SHP77 treated with DMSO at 0.1 percent for 48 hours (cell line): Measurements from ENCODE around the gene TMEM39B.
"Not testable (repeated sequence)": the region's sequence is repeated elsewhere in the genome, so short reads cannot be mapped to it uniquely, and the experiment has no call there.

Experiments
- DNase-seq: peaks from one replicate; lab custom pipeline; 2025; lab: John Stamatoyannopoulos, UW

The TMEM39B gene

DNA sequence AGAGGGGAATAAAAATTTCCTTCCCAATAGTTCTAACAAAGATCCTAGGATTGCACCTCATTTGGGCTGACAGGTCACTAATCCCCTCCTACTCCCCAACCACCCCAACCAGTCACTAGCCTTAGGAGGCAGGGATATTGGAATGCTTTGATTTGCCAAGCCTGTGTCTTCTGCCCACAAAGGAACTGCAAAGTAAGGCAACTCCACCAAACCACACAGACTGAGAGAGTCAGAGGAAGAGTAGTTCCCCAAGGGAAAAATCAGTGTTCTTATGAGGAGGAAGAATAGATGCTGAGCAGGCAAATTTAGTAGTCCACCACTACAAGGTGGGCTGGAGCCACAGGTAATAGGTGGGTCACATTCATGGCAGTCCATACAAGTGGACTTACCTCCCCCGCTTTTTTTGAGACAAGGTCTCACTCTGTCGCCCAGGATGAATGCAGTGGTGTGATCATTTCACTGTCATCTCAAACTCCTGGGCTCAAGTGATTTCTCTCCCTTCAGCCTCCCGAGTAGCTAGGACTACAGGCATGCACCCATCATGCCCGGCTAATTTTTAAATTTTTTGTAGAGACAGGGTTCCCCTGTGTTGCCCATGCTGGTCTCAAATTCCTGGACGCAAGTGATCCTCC lies 3.7 kb upstream of the TMEM39B start:
- no peak for DNase-seq

DNA sequence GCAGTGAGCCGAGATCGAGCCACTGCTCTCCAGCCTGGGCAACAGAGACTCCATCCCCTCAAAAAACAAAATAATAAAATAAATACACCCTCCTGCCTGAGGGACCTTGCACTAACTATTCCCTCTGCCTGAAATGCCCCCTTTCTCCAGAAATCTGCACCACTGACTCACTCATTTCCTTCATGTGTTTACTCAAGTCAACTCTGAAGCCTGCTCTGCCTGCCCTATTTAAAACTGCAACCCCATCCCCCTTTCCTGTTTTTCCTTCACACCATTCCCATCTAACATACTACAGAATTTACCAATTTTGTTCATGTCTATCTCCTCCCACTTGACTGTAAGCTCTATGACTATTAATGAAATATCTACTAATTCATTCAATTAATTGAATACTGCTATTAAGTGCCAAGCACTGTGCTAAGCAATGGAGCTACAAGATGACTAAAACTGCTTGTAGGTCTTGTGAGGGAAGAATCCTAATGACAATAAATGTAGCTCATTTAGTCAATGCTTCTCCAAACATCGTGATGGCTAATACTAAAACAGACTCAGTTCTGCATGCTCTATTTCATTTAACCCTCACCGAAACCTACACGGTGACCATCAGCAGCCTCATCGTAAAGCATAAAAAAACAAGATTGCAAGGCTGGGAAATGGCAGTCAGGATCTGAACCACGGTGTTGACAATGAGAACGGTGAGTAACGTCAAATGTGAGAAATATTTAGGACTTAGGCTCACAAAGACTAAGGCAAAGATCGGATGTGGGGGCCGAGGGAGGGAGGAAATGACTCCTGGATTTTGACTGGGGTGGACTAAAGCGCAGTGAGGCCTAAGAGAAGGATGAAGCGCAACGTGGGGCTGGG lies 749 bp upstream of the TMEM39B start:
- no peak for DNase-seq

DNA sequence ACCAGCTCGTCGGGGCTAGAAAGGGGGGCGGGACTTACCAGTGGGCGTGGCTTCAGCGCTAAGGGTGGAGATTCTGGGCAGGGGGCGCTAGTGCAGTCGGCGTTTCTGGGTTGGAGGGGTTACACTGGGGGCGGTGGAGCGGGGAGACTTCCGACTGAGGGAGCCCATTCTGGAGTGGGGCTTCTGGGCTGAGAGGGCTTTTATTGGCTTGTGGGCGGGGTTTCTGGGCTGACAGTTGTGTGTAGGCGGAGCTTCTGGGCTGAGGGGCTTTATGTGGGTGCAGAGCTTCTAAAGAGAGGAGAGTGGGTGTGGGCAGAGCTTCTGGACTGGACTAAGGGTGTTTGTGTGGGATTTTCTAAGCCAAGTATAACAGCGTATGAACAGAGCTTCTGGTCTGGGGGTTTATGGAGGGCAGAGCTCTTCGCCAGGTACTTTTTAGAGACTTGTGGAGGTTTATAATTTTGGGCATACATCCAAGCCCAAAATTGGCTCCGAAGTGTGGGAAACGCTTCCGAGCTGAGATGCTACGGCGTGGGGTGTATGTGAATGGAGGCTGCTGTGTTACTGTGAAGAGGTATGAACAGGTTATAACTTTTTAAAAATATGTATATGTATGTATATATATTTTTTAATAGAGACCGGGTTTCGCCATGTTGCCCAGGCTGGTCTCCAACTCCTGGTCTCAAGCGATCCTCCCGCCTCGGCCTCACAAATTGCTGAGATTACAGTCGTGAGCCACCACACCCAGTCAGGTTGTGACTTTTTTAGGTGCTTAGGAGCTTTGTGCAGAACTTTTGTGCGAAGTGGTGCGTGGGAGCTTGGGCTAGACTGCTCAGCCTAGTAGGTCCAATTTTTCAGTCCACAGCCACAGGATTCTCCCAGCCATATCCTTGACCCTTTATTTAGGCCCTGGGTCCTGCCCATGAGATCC lies 825 bp downstream of the TMEM39B start:
- peak; percentile 87 for DNase-seq

DNA sequence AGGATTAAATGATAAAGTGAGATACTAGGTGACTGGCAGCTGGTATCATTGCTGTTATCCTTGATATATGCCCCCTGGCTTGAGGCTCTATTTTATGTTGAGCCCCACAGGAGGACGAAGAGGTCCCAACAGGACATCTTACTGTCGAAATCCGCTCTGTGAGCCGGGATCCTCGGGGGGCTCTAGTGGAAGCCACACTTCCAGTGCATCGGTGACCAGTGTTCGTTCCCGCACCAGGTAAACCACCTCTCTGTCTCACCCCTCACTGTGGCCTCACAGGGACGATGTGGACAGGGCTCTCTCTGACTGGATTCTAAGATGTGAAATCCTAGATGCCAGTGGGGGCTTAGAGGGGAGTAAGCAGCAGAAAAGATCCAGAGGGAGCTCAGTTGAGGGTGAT lies 2.1 kb downstream of the TMEM39B start:
- DNase-seq, result no peak

DNA sequence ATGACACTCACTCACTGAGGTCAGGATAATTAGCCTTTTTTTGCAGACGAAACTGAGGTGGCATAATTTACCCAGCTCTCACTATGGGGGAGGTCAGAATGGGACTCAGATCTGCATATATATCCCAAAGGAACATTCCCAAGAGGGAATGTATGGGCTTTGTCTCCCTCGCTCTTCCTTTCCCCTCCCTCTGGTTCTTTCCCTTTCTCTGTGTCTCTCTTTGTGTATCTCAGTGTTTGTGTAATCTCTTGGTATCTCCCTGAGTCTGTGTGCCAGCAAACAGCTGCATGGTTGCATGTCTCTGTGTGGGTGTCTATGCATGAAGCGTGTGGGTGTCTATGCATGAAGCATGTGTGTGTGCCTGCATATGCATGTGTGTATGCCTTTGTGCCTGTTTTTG lies 4.7 kb downstream of the TMEM39B start:
- DNase-seq, result no peak

DNA sequence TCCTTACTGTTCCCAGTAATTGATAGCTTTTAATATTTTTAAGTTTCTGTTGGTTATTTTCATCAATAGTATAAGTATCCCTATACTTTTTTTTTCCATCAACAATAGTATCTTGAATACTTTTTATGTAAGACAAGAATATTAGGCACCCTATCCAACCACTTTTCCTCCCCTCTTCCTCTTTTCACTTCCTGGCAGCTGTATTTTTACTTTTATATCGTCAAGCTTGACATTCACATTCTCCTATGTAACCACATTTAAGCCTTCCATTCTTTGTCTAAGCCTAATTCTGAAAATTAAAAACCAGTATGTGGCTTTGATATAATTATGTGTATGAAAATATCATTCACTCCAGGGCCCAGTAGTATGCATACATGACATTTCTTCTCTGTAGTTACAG lies 9.3 kb downstream of the TMEM39B start:
- no peak for DNase-seq

DNA sequence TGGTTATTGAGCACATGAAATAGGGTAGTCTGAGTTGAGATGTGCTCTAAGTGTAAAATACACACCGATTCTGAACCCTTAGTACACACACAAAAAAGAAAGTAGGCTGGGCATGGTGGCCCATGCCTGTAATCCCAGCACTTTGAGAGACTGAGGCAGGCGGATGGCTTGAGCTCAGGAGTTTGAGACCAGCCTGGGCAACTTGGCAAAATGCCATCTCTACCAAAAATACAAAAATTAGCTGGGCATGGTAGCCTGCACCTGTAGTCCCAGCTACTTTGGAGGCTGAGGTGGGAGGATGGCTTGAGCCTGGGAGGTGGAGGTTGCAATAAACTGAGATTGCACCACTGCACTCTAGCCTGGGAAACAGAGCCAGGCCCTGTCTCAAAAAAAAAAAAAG lies 13.6 kb downstream of the TMEM39B start:
- not testable (repeated sequence) for DNase-seq

DNA sequence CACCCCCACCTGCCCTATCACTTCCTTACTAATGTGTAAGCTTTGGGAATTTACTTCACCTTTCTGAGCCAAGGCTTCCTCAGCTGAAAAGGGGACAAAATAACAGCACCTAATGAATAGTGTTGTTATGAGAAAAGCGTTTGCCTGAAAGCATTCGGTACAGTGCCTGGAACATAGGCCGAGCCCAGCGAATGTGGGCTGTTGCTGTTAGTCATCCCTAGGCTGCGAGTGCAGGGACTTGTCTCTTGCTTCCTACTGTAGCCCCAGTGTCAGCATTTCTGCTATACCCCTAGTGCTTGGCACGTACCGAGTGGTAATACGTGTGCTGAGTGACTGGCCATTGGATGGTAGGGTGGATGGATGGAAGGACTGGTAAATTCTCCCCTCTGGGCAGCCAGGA lies 18.4 kb downstream of the TMEM39B start:
- DNase-seq, result no peak

DNA sequence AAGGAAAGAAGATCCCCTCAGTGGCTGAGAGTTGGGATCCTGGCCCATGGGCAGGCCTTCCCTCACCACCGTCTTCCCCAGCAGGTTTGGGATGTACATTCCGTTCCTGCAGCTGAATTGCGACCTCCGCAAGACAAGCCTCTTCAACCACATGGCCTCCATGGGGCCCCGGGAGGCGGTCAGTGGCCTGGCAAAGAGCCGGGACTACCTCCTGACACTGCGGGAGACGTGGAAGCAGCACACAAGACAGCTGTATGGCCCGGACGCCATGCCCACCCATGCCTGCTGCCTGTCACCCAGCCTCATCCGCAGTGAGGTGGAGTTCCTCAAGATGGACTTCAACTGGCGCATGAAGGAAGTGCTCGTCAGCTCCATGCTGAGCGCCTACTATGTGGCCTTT lies 18.9 kb downstream of the TMEM39B start:
- no peak for DNase-seq

DNA sequence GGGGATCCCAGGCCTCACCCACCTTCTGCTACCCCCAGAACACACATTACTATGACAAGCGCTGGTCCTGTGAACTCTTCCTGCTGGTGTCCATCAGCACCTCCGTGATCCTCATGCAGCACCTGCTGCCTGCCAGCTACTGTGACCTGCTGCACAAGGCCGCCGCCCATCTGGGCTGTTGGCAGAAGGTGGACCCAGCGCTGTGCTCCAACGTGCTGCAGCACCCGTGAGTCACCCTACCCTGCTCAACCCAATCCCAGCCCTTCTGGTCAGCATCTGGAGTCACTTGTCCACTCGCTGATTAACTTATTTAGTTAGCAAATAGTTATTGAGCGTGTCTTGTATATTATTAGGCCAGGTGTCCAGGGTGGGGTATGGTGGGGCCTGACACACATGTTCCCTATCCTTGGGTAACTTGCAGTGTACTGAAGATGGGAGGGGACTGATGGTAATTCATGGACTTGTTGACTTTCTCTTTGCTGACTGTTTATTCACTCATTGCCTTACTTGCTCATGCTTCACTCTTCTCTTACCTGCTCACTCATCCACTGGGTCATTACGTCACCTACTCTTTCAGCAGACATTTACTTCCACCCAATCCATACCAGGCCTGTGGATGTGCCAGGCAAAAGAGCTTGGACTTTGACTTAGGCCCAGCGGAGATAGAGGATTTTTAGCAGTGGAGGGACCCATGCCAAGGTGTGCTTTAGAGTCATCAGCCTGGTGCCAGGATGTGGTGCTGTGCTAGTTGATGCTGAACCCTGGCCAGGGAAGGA lies 22.2 kb downstream of the TMEM39B start:
- no peak for DNase-seq

DNA sequence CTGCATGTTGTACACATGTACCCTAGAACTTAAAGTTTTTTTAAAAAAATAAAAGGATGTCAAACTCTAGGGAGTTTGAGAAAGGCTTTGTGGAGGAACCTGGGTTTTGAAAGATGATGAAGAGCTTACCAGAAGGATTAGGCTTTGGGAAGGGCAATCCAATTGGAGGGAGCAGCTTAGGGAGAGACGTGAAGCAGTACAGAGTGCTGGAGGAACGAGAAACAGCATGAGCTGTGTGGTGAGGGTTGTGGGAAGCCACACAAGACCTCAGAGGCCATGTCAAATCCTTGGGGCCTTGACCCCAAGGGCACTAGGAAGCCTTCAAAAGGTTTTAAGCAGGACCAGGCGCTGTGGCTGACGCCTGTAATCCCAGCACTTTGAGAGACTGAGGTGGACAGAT lies 26.7 kb downstream of the TMEM39B start:
- DNase-seq, result no peak

DNA sequence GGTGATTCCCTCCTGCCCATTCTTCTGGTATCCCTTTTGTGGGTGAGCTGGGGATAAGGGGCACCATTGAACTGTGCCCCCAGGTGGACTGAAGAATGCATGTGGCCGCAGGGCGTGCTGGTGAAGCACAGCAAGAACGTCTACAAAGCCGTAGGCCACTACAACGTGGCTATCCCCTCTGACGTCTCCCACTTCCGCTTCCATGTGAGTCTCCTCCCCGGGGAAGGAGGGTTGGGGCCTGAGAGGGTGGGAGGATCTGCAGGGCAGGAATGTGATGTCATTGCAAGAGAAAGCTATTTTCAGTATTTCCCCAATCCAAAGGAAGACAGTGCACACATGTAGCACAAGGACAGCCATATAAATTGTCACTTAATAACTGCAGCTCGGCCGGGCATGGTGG lies 27.6 kb downstream of the TMEM39B start:
- no peak for DNase-seq

DNA sequence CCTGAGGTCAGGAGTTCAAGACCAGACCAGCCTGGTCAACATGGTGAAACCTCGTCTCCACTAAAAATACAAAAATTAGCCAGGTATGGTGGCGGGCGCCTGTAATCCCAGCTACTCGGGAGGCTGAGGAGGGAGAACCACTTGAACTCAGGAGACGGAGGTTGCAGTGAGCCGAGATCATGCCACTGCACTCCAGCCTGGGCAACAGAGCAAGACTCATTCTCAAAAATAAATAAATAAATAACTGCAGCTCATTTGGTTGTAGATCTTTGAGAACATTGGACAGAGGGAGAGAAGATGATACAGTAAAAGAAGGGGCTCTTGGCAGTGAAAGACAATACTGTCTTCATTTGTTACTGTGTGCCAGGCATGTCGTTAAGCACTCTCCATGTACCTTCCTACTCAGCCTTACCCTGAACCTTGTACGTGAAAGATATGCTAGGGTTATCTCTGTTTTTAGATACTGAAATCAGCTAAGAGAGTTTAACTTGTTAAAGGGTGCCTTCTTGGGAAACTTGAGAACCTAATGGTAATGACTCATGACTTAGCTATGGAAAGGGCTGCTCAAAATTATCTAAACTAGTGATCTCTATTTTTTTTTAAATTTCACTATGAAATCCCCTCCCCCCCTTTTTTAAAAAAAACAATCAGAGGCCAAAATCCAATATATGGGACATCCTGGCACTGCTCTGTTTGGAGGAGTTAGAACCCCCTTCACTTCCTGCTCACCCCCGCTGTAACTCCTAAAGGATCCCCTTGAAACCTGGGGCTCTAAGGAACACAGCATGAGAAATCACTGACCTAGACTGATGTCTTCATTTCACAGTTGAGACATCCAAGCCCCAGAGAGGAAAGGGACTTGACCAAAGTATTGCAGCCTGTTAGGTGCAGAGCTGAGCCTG lies 28.3 kb downstream of the TMEM39B start:
- DNase-seq, result no peak

DNA sequence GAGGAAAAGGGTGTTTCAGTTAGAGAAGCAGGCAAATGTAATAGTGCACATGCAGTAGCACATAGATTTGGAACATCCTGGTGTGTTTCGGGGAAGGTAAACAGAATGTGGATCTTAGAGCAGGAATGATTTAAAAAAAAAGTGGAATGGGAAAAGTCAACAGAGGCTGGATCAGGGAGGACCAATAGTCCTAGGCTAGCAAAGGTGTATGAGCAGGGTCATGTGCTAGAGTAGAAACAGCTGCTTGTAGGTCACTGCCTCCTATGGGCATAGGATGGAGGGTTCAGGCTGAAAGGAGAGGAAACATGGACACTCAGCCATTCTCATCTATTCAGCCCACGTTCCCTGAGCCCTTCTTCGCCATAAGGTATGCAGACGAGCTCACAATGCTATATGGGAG lies 31.4 kb downstream of the TMEM39B start:
- DNase-seq, result no peak

DNA sequence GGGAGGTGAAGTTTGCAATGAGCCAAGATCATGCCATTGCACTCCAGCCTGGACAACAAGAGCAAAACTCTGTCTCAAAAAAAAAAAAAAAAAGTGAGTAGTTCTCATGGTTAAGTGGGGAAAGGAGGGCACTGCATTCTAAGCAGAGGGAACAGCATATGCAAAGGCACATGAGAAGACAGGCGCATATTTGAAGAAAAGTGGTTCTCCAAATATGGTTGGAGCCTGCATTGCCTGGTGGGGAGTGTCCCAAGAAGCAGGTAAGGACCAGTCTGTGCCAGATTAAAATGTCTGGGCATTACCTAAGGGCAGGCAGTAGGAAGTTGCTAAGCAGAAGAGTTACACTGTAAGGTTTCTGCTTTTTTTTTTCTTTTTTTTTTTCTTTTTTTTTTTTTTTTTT lies 32.6 kb downstream of the TMEM39B start:
- no peak for DNase-seq

DNA sequence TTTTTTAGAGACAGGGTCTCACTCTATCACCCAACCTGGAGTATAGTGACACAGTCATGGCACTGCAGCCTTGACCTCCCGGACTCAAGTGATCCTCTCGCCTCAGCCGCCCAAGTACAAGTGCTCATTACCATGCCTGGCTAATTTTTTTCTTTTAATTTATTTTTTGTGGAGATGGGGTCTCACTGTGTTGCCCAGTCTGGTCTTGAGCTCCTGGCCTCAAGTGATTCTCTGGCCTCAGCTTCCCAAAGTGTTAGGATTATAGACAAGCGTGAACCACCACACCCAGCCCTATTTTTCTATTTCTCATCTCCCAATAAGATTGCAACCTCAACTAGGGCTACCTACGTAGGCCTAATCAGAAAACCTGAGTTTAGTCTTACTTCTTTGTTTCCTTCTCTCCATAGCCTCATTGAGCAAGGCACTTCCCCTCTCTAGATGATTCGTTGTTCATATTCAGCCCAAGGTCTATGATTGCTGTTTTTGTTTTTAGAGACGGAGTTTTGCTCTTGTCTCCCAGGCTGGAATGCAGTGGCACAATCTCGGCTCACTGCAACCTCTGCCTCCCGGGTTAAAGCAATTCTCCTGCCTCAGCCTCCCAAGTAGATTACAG lies 34.0 kb downstream of the TMEM39B start:
- no peak for DNase-seq

DNA sequence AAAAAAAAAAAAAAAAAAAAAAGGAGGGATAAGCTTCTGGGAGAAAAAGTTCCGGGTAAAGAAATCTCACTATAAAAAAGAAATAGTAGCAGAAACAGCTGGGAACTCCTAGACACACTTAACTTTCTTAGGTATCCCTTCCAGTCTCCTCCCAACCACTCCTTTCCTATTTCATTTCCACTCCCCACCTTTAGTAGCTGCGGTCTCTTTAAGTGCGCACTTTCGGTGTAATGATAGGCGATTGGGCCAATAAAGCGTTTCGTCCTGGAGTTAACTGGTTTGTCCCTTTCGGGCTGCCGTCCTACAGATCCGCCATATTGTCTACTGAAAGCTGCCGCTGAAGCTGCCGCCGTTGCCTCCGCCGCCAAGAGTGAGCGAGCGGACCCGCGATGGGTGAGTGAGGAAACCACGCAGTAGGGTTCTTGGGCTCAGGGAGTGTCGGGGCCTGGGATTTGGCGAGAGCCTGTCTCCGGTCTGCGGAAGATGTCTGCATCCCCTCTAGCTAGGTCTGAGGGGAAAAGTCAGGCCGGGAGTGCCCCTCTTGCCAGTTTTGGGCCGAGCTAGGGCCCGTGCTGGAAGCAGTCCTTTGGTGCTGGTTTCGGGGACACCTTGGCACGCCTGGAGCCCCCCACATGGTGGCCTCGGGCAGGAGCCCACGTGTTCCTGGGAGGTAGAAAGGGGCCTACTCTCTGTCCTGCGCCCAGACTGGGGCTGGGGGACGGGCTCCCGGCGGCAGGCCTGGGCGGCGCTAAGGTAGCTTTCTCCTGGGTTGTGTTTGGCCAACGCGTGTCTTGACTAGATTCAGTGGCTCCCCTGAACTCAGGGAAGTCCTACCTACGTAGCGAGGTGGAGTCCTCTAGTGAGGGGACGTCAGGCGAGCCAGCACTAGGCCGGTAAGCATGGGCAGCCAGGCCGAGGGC lies 35.3 kb downstream of the TMEM39B start, which contains the start of gene KPNA6:
Gene KPNA6, plus strand, starts transcription at position 315 of the 920 bp plus-strand sequence. Its CDS starts 75 bp downstream, at position 390.
- DNase-seq, result peak; percentile 94

DNA sequence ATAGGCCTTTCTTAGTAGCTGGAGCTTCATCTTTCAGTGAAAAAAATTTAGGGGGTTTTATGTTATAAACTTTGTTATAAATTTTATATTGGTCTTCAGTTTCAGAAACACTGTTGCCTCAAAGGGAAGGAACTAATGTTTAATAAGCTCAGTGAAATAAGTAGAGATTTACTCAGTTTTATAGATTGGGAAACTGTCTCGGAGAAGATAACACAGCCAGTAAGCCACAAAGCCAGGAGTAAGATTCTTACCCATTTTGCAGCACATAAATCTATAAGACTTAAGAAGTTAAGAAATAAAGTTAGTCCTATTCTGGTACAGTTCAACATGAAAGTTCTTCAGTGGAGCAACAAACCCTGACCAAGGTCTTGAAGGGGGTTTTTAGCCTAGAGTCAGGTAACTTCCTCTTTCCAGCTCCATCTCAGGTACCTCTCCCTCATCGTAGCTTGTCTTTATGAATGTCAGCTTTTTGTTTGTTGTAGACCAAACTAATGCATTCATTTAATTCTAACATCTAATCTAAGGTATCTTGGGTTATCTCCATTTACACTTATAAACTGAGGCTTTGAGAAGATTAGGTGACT lies 38.4 kb downstream of the TMEM39B start:
- DNase-seq, result no peak

DNA sequence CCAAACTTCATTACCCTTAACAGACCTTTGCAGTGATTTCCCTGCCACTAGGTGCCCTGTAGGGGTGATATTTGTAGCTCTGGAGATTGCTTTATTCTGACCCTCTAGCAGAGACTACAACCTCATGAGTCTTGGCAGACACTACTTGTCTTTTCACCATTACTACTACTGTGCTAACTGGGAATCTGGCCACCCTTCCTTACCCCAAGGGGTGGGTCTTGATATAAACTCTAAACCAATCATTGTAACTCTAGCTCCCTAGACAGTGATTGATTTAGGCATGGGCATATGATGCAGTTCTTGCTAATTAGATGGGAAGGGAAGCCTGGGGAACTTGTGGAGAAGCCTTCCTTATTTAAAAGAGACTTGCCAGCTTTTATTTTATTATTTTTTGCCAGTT lies 39.0 kb downstream of the TMEM39B start:
- DNase-seq, result no peak
